HG02571 (cell line): ENCODE measurements around the gene ACAT2.
"Not testable (repeated sequence)": the region's sequence is repeated elsewhere in the genome, so short reads cannot be mapped to it uniquely, and the experiment has no call there.

Experiments
- ATAC-seq: cut with Tn5 transposase; IDR thresholded peaks from one replicate; pipeline ENCODE4 v1.9.1; 2021; ENCODE audit warnings: mild to moderate bottlenecking, moderate library complexity; ENCODE audit not compliant: unreplicated experiment

The ACAT2 gene

GRCh38 chr6:159729598-159730331 lies 32.1 kb upstream of the ACAT2 start:
- ATAC-seq = no peak

DNA sequence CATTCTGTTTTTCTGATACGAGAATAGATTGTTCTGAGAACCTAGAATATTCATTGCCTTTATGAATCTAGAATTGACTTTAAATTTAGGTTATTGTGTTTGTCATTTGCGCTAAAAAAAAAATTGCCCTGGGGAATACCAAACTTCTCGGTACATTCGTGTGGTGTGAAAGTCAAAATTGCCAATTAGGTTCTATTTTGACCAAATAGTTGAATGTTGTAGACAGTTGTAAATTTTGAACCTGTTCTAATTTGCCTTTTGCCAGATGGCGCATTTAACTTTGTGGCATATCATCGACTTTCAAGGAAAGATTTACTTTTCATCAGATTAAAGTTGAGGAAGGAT lies 31.5 kb upstream of the ACAT2 start:
- no peak for ATAC-seq

GRCh38 chr6:159732550-159732949 lies 29.3 kb upstream of the ACAT2 start:
- not testable (repeated sequence) for ATAC-seq

- not testable (repeated sequence) for ATAC-seq
These were observed 28.4 kb upstream of the ACAT2 start for GRCh38 chr6:159733395-159733794.

GRCh38 chr6:159736908-159737307 lies 24.9 kb upstream of the ACAT2 start:
- no peak for ATAC-seq

- no peak for ATAC-seq
These were observed 22.5 kb upstream of the ACAT2 start for GRCh38 chr6:159739341-159739740.

DNA sequence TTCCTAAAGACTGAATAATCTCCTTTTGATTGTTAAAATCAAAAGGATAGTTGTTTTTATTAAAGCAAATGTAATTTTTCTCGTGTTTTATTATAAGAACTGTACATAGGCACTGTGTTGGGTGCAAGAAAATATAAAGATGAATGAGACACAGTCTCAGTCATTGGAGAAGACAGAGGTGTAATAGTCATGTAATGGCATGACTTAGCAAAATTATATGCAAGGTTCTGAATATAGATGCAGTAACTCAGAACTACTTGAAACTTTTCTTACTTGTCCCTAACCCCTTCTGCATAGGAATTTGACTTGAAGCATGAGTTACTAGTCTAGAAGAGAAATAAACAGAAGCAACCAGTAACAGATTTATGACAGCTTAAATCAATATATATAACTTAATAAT lies 19.7 kb upstream of the ACAT2 start:
- ATAC-seq = no peak

DNA sequence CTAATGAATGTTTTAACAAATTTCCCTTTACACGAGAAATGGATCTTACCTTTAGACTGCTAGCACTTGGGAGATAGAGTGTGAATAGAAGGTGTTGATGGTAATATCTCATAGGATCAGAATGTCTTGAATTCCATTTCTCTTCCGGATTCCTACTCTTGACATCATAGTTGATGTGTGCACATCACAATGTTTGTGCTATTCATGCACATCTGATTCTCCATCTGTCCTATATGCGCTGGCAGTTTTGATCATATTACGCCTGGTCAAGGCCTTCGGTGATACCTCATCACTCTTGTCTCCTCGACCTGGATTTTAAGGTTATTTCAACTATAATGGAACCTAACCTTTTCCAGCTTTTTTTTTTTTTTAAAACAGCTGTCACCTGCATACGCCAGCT lies 16.8 kb upstream of the ACAT2 start:
- ATAC-seq = no peak

GRCh38 chr6:159746759-159747158 lies 15.1 kb upstream of the ACAT2 start:
- no peak for ATAC-seq

DNA sequence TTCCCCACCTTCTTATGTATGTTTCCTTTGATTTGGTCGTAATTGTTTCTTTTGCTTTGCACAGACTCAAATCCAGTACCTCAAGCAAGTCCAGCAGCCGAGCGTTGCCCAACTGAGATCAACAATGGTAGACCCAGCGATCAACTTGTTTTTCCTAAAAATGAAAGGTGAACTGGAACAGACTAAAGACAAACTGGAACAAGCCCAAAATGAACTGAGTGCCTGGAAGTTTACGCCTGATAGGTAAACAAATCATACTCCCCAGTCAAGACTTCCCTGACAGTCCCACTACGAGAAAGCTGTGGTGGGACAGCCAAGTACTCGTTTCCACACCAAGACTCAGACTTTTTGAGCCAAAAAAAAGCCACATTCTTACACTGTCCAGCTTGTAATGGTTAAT lies 13.7 kb upstream of the ACAT2 start:
- not testable (repeated sequence) for ATAC-seq

- no peak for ATAC-seq
These were observed 10.4 kb upstream of the ACAT2 start for GRCh38 chr6:159751448-159751847.

DNA sequence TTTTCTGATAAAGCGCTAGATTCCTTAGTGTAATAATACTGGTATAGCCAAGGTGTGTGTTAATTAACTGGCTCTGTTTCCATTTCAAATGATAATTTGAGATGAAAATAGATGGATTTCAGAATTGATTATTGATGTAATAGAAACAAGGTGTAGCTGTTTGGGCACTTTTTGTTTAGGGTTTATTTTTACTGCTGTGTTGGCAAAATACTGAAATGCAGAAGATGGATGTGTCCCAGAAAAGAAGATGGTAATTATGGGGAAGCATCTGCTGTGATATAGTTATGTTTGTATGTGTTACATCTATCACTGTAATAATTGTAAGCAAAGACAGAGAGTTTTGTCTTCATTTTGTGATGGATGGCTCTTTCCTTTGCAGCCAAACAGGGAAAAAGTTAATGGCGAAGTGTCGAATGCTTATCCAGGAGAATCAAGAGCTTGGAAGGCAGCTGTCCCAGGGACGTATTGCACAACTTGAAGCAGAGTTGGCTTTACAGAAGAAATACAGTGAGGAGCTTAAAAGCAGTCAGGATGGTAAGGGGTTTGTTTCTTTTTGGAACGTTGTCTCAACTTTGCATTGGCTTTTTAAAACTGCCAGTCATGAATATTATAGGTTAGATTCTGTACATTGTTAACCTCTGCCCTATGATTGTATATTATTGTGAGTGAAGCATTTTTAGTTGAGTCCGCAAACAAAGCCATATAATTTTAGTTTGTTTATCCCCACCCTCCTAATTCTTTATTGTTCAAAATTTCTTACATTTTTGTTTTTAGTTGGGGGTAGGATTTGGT lies 8.6 kb upstream of the ACAT2 start:
- ATAC-seq = no peak

DNA sequence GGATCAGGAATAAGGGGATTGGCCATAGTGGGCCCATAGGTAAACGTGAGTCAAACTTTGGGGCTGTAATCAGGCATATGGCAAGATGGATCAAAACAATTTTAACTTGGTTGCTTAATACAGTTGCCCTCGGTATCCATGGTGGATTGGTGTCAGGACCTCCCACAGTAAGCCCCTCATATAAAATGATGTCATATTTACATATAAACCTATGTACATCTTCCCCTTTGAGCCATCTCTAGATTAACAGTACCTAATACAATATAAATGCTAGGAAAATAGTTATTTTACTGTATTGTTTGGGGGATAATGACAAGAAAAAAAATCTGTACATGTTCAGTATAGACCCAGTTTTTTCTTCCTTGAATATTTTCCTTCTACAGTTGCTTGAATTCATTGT lies 7.4 kb upstream of the ACAT2 start:
- ATAC-seq = no peak

DNA sequence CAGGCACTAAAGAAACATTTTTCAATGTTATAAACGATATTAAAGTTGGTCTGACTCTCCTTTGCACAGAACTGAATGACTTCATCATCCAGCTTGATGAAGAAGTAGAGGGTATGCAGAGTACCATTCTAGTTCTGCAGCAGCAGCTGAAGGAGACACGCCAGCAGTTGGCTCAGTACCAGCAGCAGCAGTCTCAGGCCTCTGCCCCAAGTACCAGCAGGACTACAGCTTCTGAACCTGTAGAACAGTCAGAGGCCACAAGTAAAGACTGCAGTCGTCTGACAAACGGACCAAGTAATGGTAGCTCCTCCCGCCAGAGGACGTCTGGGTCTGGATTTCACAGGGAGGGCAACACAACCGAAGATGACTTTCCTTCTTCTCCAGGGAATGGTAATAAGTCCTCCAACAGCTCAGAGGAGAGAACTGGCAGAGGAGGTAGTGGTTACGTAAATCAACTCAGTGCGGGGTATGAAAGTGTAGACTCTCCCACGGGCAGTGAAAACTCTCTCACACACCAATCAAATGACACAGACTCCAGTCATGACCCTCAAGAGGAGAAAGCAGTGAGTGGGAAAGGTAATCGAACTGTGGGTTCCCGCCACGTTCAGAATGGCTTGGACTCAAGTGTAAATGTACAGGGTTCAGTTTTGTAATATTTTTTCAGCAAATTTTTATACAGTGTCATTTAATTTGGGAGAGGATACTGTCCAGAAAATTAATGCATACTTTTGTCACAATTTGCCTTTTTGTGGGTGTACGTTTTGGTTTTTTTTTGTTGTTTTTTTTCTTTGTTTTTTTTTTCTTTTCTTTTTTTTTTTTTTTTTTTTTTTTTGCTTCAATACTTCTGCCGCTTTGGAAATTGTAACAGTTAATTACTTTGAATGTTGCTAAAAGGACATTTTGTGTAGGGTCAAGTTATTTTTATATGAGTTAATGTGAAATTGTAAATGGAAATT lies 6.6 kb upstream of the ACAT2 start:
- no peak for ATAC-seq

GRCh38 chr6:159756508-159756907 lies 5.3 kb upstream of the ACAT2 start:
- ATAC-seq = no peak

DNA sequence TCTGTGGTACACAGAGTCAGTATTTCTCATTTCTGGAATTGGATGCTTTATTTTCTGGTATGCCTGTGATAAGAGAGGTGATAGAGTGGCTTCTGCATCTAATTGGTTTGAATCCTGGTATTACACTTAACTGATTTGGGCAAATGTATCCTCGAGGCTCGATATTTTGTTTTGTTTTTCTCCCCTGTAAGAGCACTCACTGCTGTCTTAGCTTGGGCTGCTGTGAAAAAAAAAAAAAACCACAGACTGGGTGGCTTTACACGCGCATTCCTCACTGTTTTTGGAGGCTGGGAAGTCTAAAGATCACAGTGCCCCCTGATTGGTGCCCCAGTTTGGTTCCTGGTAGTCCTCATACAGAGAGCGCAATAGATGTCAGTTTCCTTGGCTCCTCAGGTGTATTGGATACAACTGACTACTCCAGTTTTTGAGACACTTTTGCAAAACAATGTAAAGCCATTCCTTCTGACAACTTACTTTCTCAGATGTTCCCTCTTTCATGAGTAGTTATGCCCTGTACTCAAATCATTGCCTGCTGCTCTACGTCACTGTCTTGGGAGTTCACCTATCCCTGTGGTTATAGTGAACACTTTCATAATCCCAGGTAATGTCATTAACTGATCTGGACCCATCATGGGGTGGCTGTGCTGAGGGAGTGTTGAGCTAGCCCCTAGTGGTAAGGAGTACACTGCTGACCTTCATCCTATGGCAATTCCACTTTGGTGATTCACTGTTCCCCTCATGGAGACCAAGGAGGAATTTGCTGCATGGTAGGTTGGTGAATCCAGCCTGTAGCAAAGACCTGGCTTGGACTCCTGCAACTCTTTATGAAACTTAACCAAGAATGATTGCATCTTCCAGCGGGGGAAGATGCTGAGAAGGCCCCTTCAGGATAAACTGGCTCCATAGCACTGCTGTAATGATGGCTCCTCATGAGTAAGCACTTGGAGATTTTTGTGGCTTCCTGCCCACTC lies 3.5 kb upstream of the ACAT2 start:
- ATAC-seq = no peak

DNA sequence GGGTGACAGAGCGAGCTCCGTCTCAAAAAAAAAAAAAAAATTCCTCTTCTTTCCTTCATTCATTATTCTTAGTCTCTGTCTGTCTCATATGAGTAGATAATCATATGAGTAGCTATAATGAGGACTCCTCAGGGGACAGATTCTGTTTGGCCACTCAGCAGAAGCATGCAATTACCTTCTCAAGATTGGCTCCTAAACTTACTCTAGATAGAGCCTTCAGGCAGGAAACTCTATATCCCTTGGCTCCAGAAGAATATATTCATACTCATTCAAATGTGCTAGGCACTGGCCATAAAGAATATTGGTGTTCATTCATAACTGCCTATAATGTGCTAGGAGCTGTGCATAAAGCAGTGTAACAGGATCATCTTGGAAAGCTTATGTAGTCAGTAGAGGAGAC lies 2.2 kb upstream of the ACAT2 start:
- no peak for ATAC-seq

DNA sequence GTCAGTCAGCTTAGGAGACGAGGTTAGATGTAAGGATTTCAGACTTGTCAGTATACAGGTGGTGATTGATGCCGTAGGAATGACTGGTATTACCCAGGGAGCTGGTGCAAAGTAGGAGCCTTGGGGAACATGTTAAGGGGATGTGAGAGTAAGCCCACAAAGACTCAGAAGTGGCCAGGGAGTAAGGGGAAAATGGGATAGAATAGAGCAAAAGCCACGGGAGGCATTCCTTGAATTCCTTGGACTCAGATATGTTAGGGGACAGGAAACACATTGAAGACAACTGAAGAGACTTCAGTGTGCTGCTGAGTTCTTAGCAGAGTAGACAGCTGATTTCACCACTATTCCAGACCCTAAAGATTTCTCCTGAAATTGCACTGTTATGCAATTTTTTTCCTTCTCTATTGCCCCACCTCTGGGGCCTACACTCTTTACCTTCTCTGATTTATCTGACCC lies 1.2 kb upstream of the ACAT2 start:
- no peak for ATAC-seq

GRCh38 chr6:159761129-159761872 lies 544 bp upstream of the ACAT2 start:
- peak; percentile 1 for ATAC-seq
